Subcutaneous abdominal adipose tissue (tissue), 5 donors: Measurements from ENCODE around the gene EMC1.

Experiments used
- H3K27ac ChIP-seq: one replicate; pipeline ENCODE4 v1.7.0; 2013; ENCODE audit warnings: low read depth, mild to moderate bottlenecking, inconsistent platforms, low read length, moderate library complexity
- H3K27me3 ChIP-seq, 5 donors: one replicate each; pipeline ENCODE4 v1.7.0; 2013; ENCODE audit warnings: low read length in 5 of 5, inconsistent platforms in 1 of 5; ENCODE audit not compliant: control insufficient read depth in 5 of 5, insufficient read depth in 4 of 5
- H3K36me3 ChIP-seq, 5 donors: one replicate each; pipeline ENCODE4 v1.7.0; 2013; ENCODE audit warnings: low read length in 5 of 5; ENCODE audit not compliant: control insufficient read depth in 5 of 5, insufficient read depth in 5 of 5
- H3K4me1 ChIP-seq, 5 donors: one replicate each; pipeline ENCODE4 v1.7.0; 2013; ENCODE audit warnings: low read length in 5 of 5, mild to moderate bottlenecking in 3 of 5, moderate library complexity in 1 of 5; ENCODE audit not compliant: control insufficient read depth in 5 of 5, insufficient read depth in 5 of 5
- H3K4me3 ChIP-seq, 5 donors: one replicate each; pipeline ENCODE4 v1.7.0; 2013; ENCODE audit warnings: low read length in 5 of 5, low read depth in 1 of 5
- H3K9ac ChIP-seq, 5 donors: one replicate each; pipeline ENCODE4 v1.7.0; 2013; ENCODE audit warnings: low read length in 5 of 5, mild to moderate bottlenecking in 4 of 5, moderate library complexity in 3 of 5
- H3K9me3 ChIP-seq, 5 donors: one replicate each; pipeline ENCODE4 v1.7.0; 2013; ENCODE audit warnings: low read length in 5 of 5; ENCODE audit not compliant: control insufficient read depth in 5 of 5
- donor health status: healthy.
- donor health status: healthy.
- donor health status: healthy.
- donor health status: healthy.
- donor health status: healthy.

EMC1 gene

GRCh38 chr1:19178734-19179398, 72.5 kb downstream of the EMC1 start:
- H3K9ac ChIP-seq: no peak overlapping the region
- no peaks in the 10 kb centered on the region for H3K4me1 ChIP-seq
- no peak overlapping the region for H3K4me3 ChIP-seq
- no peaks in the 10 kb centered on the region for H3K27me3 ChIP-seq
- peaks cover 67 to 95% (median 89%) of the 10 kb centered on the region in 5 donors for H3K36me3 ChIP-seq
- no peaks in the 10 kb centered on the region for H3K9me3 ChIP-seq
- H3K27ac ChIP-seq: no peak overlapping the region

DNA sequence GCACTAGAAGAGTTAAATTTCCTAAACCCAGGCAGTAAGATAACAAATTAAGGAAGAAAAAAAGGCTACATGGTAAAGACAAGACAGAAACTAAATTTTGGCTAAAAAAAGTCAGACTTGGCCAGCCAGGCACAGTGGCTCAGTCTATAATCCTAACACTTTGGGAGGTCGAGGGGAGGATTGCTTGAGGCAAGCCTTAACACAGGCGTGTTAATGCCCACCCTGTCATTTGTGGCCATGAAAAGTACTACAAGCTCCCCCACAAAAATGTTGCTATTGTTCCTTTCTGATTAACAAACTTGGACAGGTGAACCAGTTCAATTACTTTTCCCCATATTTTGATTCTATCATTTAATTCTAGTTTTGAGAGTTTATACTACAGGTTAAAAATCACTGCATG, 73.5 kb downstream of the EMC1 start:
- H3K36me3 ChIP-seq: peaks cover 72 to 95% (median 89%) of the 10 kb centered on the region in 5 donors

DNA sequence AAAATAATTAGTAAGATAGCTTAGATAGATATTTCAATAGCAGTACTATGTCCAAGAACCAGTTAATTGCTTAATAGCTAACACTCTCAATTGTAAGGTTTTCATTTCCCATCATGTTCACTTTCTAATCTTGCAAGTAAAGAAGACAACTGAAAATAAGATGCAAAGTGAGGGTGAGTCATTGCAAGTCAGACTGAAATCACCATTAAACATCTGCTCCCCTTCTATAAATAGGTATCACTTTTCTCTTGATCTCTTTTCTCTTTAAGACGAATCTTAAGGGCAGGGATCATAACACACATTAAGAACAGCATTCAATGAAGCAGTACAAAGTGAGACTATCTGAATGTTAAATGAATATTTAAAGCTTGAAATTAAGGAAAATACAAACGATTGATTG, 81.7 kb downstream of the EMC1 start:
- H3K27ac ChIP-seq: no peak overlapping the region
- H3K9me3 ChIP-seq: no peaks in the 10 kb centered on the region
- peaks cover 0 to 22% (median 0%) of the 10 kb centered on the region in 5 donors for H3K4me1 ChIP-seq
- H3K4me3 ChIP-seq: no peak overlapping the region
- no peaks in the 10 kb centered on the region for H3K27me3 ChIP-seq
- H3K36me3 ChIP-seq: peaks cover 72 to 98% (median 96%) of the 10 kb centered on the region in 5 donors
- no peak overlapping the region for H3K9ac ChIP-seq

More for the DNA sequence above, 73.5 kb downstream of the EMC1 start:
- Histone ChIP-seq H3K9me3 (no peaks in the 10 kb centered on the region), H3K4me3 (no peak overlapping the region), H3K27ac (no peak overlapping the region), H3K27me3 (no peaks in the 10 kb centered on the region), H3K9ac (no peak overlapping the region), H3K4me1 (no peaks in the 10 kb centered on the region)

GRCh38 chr1:19167140-19167539, 84.2 kb downstream of the EMC1 start:
- H3K36me3 ChIP-seq: peaks cover 68 to 99% (median 96%) of the 10 kb centered on the region in 5 donors
- no peaks in the 10 kb centered on the region for H3K9me3 ChIP-seq
- H3K27me3 ChIP-seq: no peaks in the 10 kb centered on the region
- peaks cover 0 to 38% (median 3%) of the 10 kb centered on the region in 5 donors for H3K4me1 ChIP-seq
- H3K27ac ChIP-seq: no peak overlapping the region
- no peak overlapping the region for H3K4me3 ChIP-seq
- no peak overlapping the region for H3K9ac ChIP-seq

- Histone ChIP-seq H3K9me3 (no peaks in the 10 kb centered on the region), H3K27me3 (no peaks in the 10 kb centered on the region), H3K27ac (no peak overlapping the region), H3K36me3 (peaks cover 71 to 99% (median 96%) of the 10 kb centered on the region in 5 donors), H3K4me1 (peaks cover 0 to 38% (median 3%) of the 10 kb centered on the region in 5 donors), H3K4me3 (no peak overlapping the region), H3K9ac (no peak overlapping the region)
Measured at GRCh38 chr1:19166066-19166465, 85.3 kb downstream of the EMC1 start.
